ENCODE data around the gene UBE2QL1.

GRCh38 chr5:6454628-6455053 is 6.0 kb downstream of the UBE2QL1 start:
- TF ChIP-seq POLR2AphosphoS5 (IDR thresholded peaks at IDR 0.05; ENCODE audit: insufficient read depth in 1 of 2, low read depth in 1 of 2) = no peak
- TF ChIP-seq, protein P1, sequence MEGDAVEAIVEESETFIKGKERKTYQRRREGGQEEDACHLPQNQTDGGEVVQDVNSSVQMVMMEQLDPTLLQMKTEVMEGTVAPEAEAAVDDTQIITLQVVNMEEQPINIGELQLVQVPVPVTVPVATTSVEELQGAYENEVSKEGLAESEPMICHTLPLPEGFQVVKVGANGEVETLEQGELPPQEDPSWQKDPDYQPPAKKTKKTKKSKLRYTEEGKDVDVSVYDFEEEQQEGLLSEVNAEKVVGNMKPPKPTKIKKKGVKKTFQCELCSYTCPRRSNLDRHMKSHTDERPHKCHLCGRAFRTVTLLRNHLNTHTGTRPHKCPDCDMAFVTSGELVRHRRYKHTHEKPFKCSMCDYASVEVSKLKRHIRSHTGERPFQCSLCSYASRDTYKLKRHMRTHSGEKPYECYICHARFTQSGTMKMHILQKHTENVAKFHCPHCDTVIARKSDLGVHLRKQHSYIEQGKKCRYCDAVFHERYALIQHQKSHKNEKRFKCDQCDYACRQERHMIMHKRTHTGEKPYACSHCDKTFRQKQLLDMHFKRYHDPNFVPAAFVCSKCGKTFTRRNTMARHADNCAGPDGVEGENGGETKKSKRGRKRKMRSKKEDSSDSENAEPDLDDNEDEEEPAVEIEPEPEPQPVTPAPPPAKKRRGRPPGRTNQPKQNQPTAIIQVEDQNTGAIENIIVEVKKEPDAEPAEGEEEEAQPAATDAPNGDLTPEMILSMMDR (IDR thresholded peaks at IDR 0.05) = no peak
